Esophagus muscularis mucosa (tissue), 4 donors: ENCODE data around the gene DNAJC3. TPM values are rescaled to one million over a fixed set of nuclear protein-coding genes. Genes with fewer than 3 reads are reported as not detected.
"Not testable (repeated sequence)": the region's sequence is repeated elsewhere in the genome, so short reads cannot be mapped to it uniquely, and the experiment has no call there.

Experiments used
- DNase-seq: peaks from one replicate; pipeline ENCODE4 v3.0.0-alpha.2; 2017; ENCODE audit errors: extremely low spot score
- H3K27ac ChIP-seq, 4 donors: fragments of 200-600 bp; sonication (generic); replicated peaks in 1 of 4; 1 replicate in 3 of 4; 2 replicates in 1 of 4; pipeline ENCODE4 v1.5.1; 2016 to 2019; ENCODE audit warnings: mild to moderate bottlenecking in 1 of 4
- H3K27me3 ChIP-seq, 4 donors: fragments of 200-600 bp; sonication (generic); one replicate each; pipeline versions ENCODE4 v1.5.1 to v1.6.0; 2016 to 2019
- H3K36me3 ChIP-seq, 4 donors: fragments of 200-600 bp; sonication (generic); one replicate each; pipeline ENCODE4 v1.5.1; 2016 to 2019
- H3K4me1 ChIP-seq, 4 donors: fragments of 200-600 bp; sonication (generic); one replicate each; pipeline ENCODE4 v1.5.1; 2016 to 2019
- H3K4me3 ChIP-seq, 4 donors: fragments of 200-600 bp; sonication (generic); 1 replicate in 2 of 4; 2 replicates in 2 of 4; pipeline ENCODE4 v1.5.1; 2016 to 2019; ENCODE audit warnings: mild to moderate bottlenecking in 4 of 4, moderate library complexity in 1 of 4
- H3K9me3 ChIP-seq, 4 donors: fragments of 200-600 bp; sonication (generic); 1 replicate in 3 of 4; 2 replicates in 1 of 4; pipeline ENCODE4 v1.5.1; 2016 to 2019
- CTCF ChIP-seq, 3 experiments: fragments of 200-600 bp in 2 of 3; fragments of 450-650 bp in 1 of 3; sonication (generic) in 2 of 3; IDR thresholded peaks; one replicate each; pipeline ENCODE4 v1.5.1; 2017 to 2019; ENCODE audit warnings: antibody characterized with exemption in 3 of 3, mild to moderate bottlenecking in 2 of 3, moderate library complexity in 1 of 3
- EP300 ChIP-seq: sonication (generic); formaldehyde crosslinking; IDR thresholded peaks from one replicate; pipeline ENCODE4 v1.6.1; 2017; ENCODE audit warnings: antibody characterized with exemption
- POLR2A ChIP-seq: fragments of 450-650 bp; IDR thresholded peaks from one replicate; pipeline ENCODE4 v1.6.1; 2017; ENCODE audit warnings: antibody characterized with exemption, moderate library complexity, mild to moderate bottlenecking, low read depth
- POLR2AphosphoS5 ChIP-seq, 2 donors: sonication (generic); formaldehyde crosslinking; IDR thresholded peaks; one replicate each; pipeline ENCODE4 v1.6.1; 2017; ENCODE audit warnings: antibody characterized with exemption in 2 of 2
- WGBS: methylation state at CpG from one replicate; pipeline ENCODE4 v1.1.5; 2018; 5-methylcytosine and 5-hydroxymethylcytosine counted together
- intact Hi-C: fragments of 100-400 bp; cut with DNase I; formaldehyde crosslinking; loops from one replicate; pipeline ENCODE4 v1.15.1; 2023
- total RNA-seq, 4 donors: library from RNA; depleted of rRNA; stranded (reverse); fragments of >200 nt; gene quantifications; one replicate each; pipeline versions ENCODE4 v1.1.0 to v1.2.1, GENCODE V29; 2016

DNAJC3 gene
- total RNA-seq, 4 donors from 2014 or later, result 43.8 to 55.1 (median 48.9) TPM

- Histone ChIP-seq H3K36me3 (no peaks in the 10 kb centered on the region), H3K9me3 (peaks cover 0 to 21% (median 9%) of the 10 kb centered on the region in 4 donors), H3K4me1 (no peaks in the 10 kb centered on the region), H3K27ac (no peak overlapping the region), H3K27me3 (no peaks in the 10 kb centered on the region), H3K4me3 (no peak overlapping the region)
- TF ChIP-seq POLR2A (no peak), CTCF (IDR thresholded peaks at IDR 0.05) (peak; percentile 36 to 47 (median 45))
- intact Hi-C loops, result loop anchor here (5.0 kb wide), 1 partner anchor 34 kb away; no protein-coding TSS in a partner anchor
- DNase-seq, result no peak
Measured at GRCh38 chr13:95660981-95661581, 15.9 kb upstream of the DNAJC3 start.

GRCh38 chr13:95667235-95667634 is 9.7 kb upstream of the DNAJC3 start:
- H3K4me3 ChIP-seq, intact Hi-C loops, H3K4me1 ChIP-seq, DNase-seq, H3K27ac ChIP-seq, H3K27me3 ChIP-seq, H3K36me3 ChIP-seq: not testable (repeated sequence)
- H3K9me3 ChIP-seq, result peaks cover 0 to 70% (median 41%) of the 10 kb centered on the region in 4 donors

- Histone ChIP-seq H3K9me3 (peaks cover 0 to 47% (median 27%) of the 10 kb centered on the region in 4 donors), H3K4me3 (no peak overlapping the region), H3K4me1 (peaks cover 9 to 17% (median 13%) of the 10 kb centered on the region in 4 donors), H3K27me3 (no peaks in the 10 kb centered on the region), H3K27ac (no peak overlapping the region), H3K36me3 (no peaks in the 10 kb centered on the region)
- 100% methylated on average over 3 of the region's 5 CpGs for WGBS
- no peak for DNase-seq
- no peak for TF ChIP-seq POLR2AphosphoS5 (IDR thresholded peaks at IDR 0.05)
- no peak for TF ChIP-seq EP300
- TF ChIP-seq CTCF (IDR thresholded peaks at IDR 0.05), result no peak
- TF ChIP-seq POLR2A, result no peak
- intact Hi-C loops, result loop anchor here (10.0 kb wide), 2 partner anchors 53 to 113 kb away; no protein-coding TSS in a partner anchor
Measured at GRCh38 chr13:95671597-95671996, 5.3 kb upstream of the DNAJC3 start.

GRCh38 chr13:95676105-95676761 is 706 bp upstream of the DNAJC3 start:
- Histone ChIP-seq H3K9me3 (peaks cover 0 to 4% (median 0%) of the 10 kb centered on the region in 4 donors), H3K4me3 (peak overlapping the region; percentile 80 to 96 (median 90)), H3K27me3 (no peaks in the 10 kb centered on the region), H3K27ac (peak overlapping the region; percentile 92 to 98 (median 97)), H3K4me1 (peaks cover 23 to 47% (median 44%) of the 10 kb centered on the region in 4 donors), H3K36me3 (no peaks in the 10 kb centered on the region)
- TF ChIP-seq POLR2A, result no peak
- no peak for TF ChIP-seq EP300
- under 1% methylated on average over 24 of the region's 32 CpGs for WGBS
- no peak for DNase-seq
- intact Hi-C loops, result loop anchor here (5.0 to 10.0 kb wide), 3 partner anchors 34 to 109 kb away; partner anchors contain the start of gene DZIP1

- no peak for DNase-seq
- no peak for TF ChIP-seq CTCF (IDR thresholded peaks at IDR 0.05)
- no peak for TF ChIP-seq EP300
- TF ChIP-seq POLR2A, result no peak
- TF ChIP-seq POLR2AphosphoS5 (IDR thresholded peaks at IDR 0.05), result no peak
- Histone ChIP-seq H3K27ac (peak overlapping the region; percentile 96 to 98 (median 98)), H3K4me3 (peak overlapping the region; percentile 80 to 96 (median 90)), H3K36me3 (no peaks in the 10 kb centered on the region), H3K27me3 (no peaks in the 10 kb centered on the region), H3K4me1 (peaks cover 30 to 58% (median 56%) of the 10 kb centered on the region in 4 donors), H3K9me3 (peaks cover 0 to 4% (median 0%) of the 10 kb centered on the region in 4 donors)
- intact Hi-C loops, result loop anchor here (5.0 to 10.0 kb wide), 3 partner anchors 35 to 107 kb away; partner anchors contain the start of gene DZIP1
- WGBS, result under 1% methylated on average over 27 of the region's 30 CpGs
Measured at GRCh38 chr13:95677564-95678266, 776 bp downstream of the DNAJC3 start.
